Fibroblast of lung (primary cell): Measurements from ENCODE around the gene TCP11.

ENCODE experiments used
- EZH2 ChIP-seq: IDR thresholded peaks from 2 replicates; pipeline ENCODE4 v1.5.1; 2012; ENCODE audit warnings: low read length, control low read depth, mild to moderate bottlenecking; ENCODE audit errors: missing control alignments
- TF ChIP-seq, protein P1 (sequence below), 2 donors: IDR thresholded peaks in 1 of 2; conservative IDR thresholded peaks in 1 of 2; 1 replicate in 1 of 2; 2 replicates in 1 of 2; pipeline ENCODE4 v1.5.1; 2011 to 2012; ENCODE audit warnings: low read length in 2 of 2, control low read depth in 1 of 2, inconsistent platforms in 1 of 2, low read depth in 1 of 2, mild to moderate bottlenecking in 1 of 2

DNA sequence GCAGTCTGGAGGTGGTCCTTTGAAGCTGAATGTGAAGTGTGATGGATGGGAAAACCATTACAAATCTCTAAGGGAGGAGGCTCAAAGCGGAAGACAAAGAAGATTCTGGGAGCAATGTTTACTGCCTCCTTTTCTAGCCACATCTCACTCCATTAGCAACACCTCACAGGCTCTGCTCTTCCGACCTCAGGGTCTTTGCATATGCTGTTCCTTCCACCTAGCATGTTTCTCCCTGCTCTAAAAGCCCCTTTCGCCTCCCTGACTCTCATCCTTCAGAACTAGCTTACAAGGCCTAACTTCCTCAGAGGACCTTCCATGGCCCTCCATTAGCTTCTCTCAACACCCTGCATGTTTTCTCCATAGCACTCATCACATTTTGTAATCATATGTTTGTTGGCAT is 4.6 kb upstream of the TCP11 start:
- TF ChIP-seq, protein P1, sequence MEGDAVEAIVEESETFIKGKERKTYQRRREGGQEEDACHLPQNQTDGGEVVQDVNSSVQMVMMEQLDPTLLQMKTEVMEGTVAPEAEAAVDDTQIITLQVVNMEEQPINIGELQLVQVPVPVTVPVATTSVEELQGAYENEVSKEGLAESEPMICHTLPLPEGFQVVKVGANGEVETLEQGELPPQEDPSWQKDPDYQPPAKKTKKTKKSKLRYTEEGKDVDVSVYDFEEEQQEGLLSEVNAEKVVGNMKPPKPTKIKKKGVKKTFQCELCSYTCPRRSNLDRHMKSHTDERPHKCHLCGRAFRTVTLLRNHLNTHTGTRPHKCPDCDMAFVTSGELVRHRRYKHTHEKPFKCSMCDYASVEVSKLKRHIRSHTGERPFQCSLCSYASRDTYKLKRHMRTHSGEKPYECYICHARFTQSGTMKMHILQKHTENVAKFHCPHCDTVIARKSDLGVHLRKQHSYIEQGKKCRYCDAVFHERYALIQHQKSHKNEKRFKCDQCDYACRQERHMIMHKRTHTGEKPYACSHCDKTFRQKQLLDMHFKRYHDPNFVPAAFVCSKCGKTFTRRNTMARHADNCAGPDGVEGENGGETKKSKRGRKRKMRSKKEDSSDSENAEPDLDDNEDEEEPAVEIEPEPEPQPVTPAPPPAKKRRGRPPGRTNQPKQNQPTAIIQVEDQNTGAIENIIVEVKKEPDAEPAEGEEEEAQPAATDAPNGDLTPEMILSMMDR (conservative IDR thresholded peaks at IDR 0.05 in 1 of 2, IDR thresholded peaks at IDR 0.05 in 1 of 2; ENCODE audit: low read depth in 1 of 2, low read length in 2 of 2): no peak
- TF ChIP-seq EZH2: no peak
